HEK293 (cell line): ENCODE data around the gene COBL.

Experiments
- YY1 ChIP-seq: fragments of 450-650 bp; formaldehyde crosslinking; IDR thresholded peaks from 2 replicates; pipeline ENCODE4 v1.5.1; 2018; ENCODE audit warnings: missing biosample characterization, missing genetic modification characterization
- ZBTB21 ChIP-seq: fragments of 450-650 bp; formaldehyde crosslinking; IDR thresholded peaks from 2 replicates; pipeline ENCODE4 v1.5.1; 2017; ENCODE audit warnings: missing biosample characterization, missing genetic modification characterization
- ZNF132 ChIP-seq: fragments of 450-650 bp; formaldehyde crosslinking; IDR thresholded peaks from 2 replicates; pipeline ENCODE4 v1.5.1; 2017; ENCODE audit warnings: missing biosample characterization, missing genetic modification characterization, borderline replicate concordance
- ZNF146 ChIP-seq: fragments of 450-650 bp; formaldehyde crosslinking; IDR thresholded peaks from 2 replicates; pipeline ENCODE4 v1.5.1; 2016; ENCODE audit warnings: missing biosample characterization, missing genetic modification characterization
- ZNF202 ChIP-seq: fragments of 450-650 bp; formaldehyde crosslinking; IDR thresholded peaks from 2 replicates; pipeline ENCODE4 v1.5.1; 2016; ENCODE audit warnings: missing biosample characterization, missing genetic modification characterization, borderline replicate concordance
- ZNF366 ChIP-seq: fragments of 450-650 bp; formaldehyde crosslinking; conservative IDR thresholded peaks from 2 replicates; pipeline ENCODE4 v1.5.1; 2016; ENCODE audit warnings: missing biosample characterization, missing genetic modification characterization
- ZNF777 ChIP-seq: fragments of 450-650 bp; formaldehyde crosslinking; IDR thresholded peaks from 2 replicates; pipeline ENCODE4 v1.5.1; 2017; ENCODE audit warnings: missing biosample characterization, missing genetic modification characterization, borderline replicate concordance
- ZXDB ChIP-seq: fragments of 450-650 bp; formaldehyde crosslinking; IDR thresholded peaks from 2 replicates; pipeline ENCODE4 v1.5.1; 2016; ENCODE audit warnings: missing biosample characterization, missing genetic modification characterization
- TF ChIP-seq, protein P1 (sequence below): fragments of 450-650 bp; formaldehyde crosslinking; IDR thresholded peaks from 2 replicates; pipeline ENCODE4 v1.5.1; 2016; ENCODE audit warnings: missing biosample characterization, missing genetic modification characterization
- TF ChIP-seq, protein P2 (sequence below): fragments of 450-650 bp; formaldehyde crosslinking; IDR thresholded peaks from 2 replicates; pipeline ENCODE4 v1.5.1; 2016; ENCODE audit warnings: missing biosample characterization, missing genetic modification characterization, borderline replicate concordance

DNA sequence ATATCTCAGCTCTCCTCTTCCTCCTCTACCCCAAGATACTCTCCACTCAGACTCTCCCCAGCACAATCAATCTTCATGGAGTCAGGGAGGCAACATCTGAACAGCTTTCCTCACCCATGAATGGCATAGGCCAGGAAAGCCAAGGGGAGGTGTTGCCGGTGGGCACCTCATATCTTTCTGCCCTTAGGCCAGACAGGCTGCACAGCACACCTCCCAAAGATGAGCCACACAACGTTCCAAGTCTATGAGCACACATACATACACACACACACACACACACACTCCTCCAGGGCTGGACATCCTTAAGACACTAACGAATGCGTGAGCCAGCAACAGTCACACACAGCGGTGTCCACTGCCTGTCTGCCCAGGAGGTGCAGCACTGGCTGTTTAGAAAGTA, 17.7 kb downstream of the COBL start:
- no peak for TF ChIP-seq ZNF132 (tag by site-specific recombination)
- TF ChIP-seq, protein P1, sequence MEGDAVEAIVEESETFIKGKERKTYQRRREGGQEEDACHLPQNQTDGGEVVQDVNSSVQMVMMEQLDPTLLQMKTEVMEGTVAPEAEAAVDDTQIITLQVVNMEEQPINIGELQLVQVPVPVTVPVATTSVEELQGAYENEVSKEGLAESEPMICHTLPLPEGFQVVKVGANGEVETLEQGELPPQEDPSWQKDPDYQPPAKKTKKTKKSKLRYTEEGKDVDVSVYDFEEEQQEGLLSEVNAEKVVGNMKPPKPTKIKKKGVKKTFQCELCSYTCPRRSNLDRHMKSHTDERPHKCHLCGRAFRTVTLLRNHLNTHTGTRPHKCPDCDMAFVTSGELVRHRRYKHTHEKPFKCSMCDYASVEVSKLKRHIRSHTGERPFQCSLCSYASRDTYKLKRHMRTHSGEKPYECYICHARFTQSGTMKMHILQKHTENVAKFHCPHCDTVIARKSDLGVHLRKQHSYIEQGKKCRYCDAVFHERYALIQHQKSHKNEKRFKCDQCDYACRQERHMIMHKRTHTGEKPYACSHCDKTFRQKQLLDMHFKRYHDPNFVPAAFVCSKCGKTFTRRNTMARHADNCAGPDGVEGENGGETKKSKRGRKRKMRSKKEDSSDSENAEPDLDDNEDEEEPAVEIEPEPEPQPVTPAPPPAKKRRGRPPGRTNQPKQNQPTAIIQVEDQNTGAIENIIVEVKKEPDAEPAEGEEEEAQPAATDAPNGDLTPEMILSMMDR, result no peak
- TF ChIP-seq, protein P2, sequence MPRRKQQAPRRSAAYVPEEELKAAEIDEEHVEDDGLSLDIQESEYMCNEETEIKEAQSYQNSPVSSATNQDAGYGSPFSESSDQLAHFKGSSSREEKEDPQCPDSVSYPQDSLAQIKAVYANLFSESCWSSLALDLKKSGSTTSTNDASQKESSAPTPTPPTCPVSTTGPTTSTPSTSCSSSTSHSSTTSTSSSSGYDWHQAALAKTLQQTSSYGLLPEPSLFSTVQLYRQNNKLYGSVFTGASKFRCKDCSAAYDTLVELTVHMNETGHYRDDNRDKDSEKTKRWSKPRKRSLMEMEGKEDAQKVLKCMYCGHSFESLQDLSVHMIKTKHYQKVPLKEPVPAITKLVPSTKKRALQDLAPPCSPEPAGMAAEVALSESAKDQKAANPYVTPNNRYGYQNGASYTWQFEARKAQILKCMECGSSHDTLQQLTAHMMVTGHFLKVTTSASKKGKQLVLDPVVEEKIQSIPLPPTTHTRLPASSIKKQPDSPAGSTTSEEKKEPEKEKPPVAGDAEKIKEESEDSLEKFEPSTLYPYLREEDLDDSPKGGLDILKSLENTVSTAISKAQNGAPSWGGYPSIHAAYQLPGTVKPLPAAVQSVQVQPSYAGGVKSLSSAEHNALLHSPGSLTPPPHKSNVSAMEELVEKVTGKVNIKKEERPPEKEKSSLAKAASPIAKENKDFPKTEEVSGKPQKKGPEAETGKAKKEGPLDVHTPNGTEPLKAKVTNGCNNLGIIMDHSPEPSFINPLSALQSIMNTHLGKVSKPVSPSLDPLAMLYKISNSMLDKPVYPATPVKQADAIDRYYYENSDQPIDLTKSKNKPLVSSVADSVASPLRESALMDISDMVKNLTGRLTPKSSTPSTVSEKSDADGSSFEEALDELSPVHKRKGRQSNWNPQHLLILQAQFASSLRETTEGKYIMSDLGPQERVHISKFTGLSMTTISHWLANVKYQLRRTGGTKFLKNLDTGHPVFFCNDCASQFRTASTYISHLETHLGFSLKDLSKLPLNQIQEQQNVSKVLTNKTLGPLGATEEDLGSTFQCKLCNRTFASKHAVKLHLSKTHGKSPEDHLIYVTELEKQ (tag by site-specific recombination), result no peak
- no peak for TF ChIP-seq ZBTB21 (tag by site-specific recombination)
- no peak for TF ChIP-seq ZXDB
- TF ChIP-seq ZNF366 (tag by site-specific recombination), result no peak
- no peak for TF ChIP-seq YY1
- no peak for TF ChIP-seq ZNF146
- TF ChIP-seq ZNF202 (tag by site-specific recombination), result no peak
- no peak for TF ChIP-seq ZNF777 (tag by site-specific recombination)
